Loucy (cell line): ENCODE data around the gene GGN.

ENCODE experiments used
- CTCF ChIP-seq: fragments of 200-600 bp; sonication (generic); conservative IDR thresholded peaks from 2 replicates; pipeline ENCODE4 v1.5.1; 2014; ENCODE audit warnings: mild to moderate bottlenecking, antibody characterized with exemption, low read length
- EZH2phosphoT487 ChIP-seq: fragments of 200-600 bp; IDR thresholded peaks from 2 replicates; pipeline ENCODE4 v1.6.1; 2018; ENCODE audit warnings: antibody characterized with exemption, mild to moderate bottlenecking, moderate library complexity, borderline replicate concordance

GRCh38 chr19:38401148-38401547 is 13.3 kb upstream of the GGN start:
- no peak for TF ChIP-seq CTCF
- TF ChIP-seq EZH2phosphoT487, result no peak
